Measurements from ENCODE around the gene DISC1. TPM values are rescaled to one million over a fixed set of nuclear protein-coding genes. Genes with fewer than 3 reads are reported as not detected.

DISC1 gene
- total RNA-seq (12.8 and 14.7 TPM in 2 replicates), polyA plus RNA-seq (3.1 and 3.3 TPM in 2 replicates), polyA minus RNA-seq (17.3 and 23.6 TPM in 2 replicates), Bru-seq, nascent RNA (percentile 71 among the genes with signal in this experiment), BruChase-seq, experiment 1, labeled RNA remaining after a 6-hour chase (percentile 58 among the genes with signal in this experiment), BruChase-seq, experiment 2, labeled RNA remaining after a 2-hour chase (percentile 63 among the genes with signal in this experiment)
- 3.1 TPM in 2 replicates for polyA plus RNA-seq (2011; cell fraction: cytosol; rRNA removed)
- polyA plus RNA-seq (2011; cell fraction: nucleus; rRNA removed), result 10.4 and 11.1 TPM in 2 replicates
- polyA plus RNA-seq (2012), result 2.6 and 2.7 TPM in 2 replicates
- not detected for polyA minus RNA-seq (2011; cell fraction: cytosol; rRNA and poly(A)+ RNA removed)
- polyA minus RNA-seq (2011; cell fraction: nucleus; rRNA and poly(A)+ RNA removed), result 63.5 and 66.6 TPM in 2 replicates
- long read RNA-seq, partial matches to known transcripts, result 1 of 7 reads
- long read RNA-seq, other reads (novel, unspliced or antisense), result 6 of 7 reads

DNA sequence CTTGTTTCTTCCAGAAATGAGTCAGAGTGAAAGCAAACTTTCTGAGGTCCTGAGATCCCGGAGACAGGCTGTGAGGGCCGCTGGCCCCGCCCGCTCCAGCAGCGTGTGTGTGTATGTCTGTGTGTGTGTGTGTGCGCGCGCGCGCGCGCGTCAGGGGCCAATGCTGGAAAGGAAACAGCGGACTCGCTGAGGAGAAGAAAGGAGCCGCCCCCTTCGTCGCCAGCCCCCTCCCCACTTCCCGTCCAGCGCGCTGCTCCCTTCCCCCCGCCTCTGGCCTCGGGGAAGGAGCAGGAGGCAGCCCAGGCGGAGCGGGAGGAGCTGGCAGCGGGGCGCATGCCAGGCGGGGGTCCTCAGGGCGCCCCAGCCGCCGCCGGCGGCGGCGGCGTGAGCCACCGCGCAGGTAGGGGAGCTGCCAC lies at the start of gene DISC1:
Gene DISC1 (plus strand): TSS at position 256 of the 416 bp plus-strand sequence. CDS start 78 bp downstream, at position 334.
- peaks cover 14% of the 10 kb centered on the region for H3K4me1 ChIP-seq (ENCODE audit: control insufficient read depth, extremely low read depth, insufficient read depth, low read length)
- H2AFZ ChIP-seq (ENCODE audit: low read depth, low read length), result peak within 1 kb of the TSS; percentile 85
- no TSS peak for BruUV-seq (replicated peaks)
- H3K27me3 ChIP-seq (ENCODE audit: control insufficient read depth in 2 of 2, insufficient read depth in 2 of 2, low read length in 2 of 2), result peaks cover 8 to 9% of the 10 kb centered on the region in 2 experiments
- no peaks in the 10 kb centered on the region for H3K36me3 ChIP-seq (ENCODE audit: control insufficient read depth in 2 of 2, extremely low read depth in 1 of 2, insufficient read depth in 2 of 2, low read length in 2 of 2)
- ChIA-PET POLR2A (no interaction called here), CTCF (no interaction called here)
- intact Hi-C loops (cut with micrococcal nuclease), result loop anchor here (1.0 to 5.0 kb wide), 2 partner anchors 180 to 1006 kb away; partner anchors contain the start of gene SIPA1L2
- H3K79me2 ChIP-seq (ENCODE audit: control insufficient read depth, insufficient read depth, low read length), result no peaks in the 10 kb centered on the region
- H3K27ac ChIP-seq (ENCODE audit: insufficient read depth, low read depth, low read length), result peak within 1 kb of the TSS; percentile 40
- no peaks in the 10 kb centered on the region for H4K20me1 ChIP-seq (replicated peaks; ENCODE audit: control insufficient read depth, extremely low read depth, insufficient read depth, low read length)
- peak within 1 kb of the TSS; percentile 78 for H3K4me2 ChIP-seq (ENCODE audit: insufficient read depth, low read length)
- dilution Hi-C loops (cut with MboI; ENCODE audit: extremely low pct_ligation_motif_present, low sequenced_read_pairs), result no loop called here
- TF ChIP-seq POLR2AphosphoS5 (IDR thresholded peaks at IDR 0.05; ENCODE audit: insufficient read depth, low read depth, low read length), result peak; percentile 50
- TF ChIP-seq FOS (IDR thresholded peaks at IDR 0.05; ENCODE audit: borderline replicate concordance, insufficient read depth, low read length), result peak; percentile 81
- TF ChIP-seq GATA2 (IDR thresholded peaks at IDR 0.05; ENCODE audit: insufficient read depth, insufficient read length, low read depth, low read length), result no peak
- peak; percentile 63 for TF ChIP-seq POLR2A (IDR thresholded peaks at IDR 0.05; ENCODE audit: low read depth, low read length)
- no peak for TF ChIP-seq MYC (IDR thresholded peaks at IDR 0.05; ENCODE audit: low read depth, low read length)
- H3K9me1 ChIP-seq (replicated peaks; ENCODE audit: control insufficient read depth, extremely low read depth, insufficient read depth, low read length), result no peaks in the 10 kb centered on the region
- H3K9ac ChIP-seq (replicated peaks; ENCODE audit: extremely low read depth, insufficient read depth, low read length), result peak within 1 kb of the TSS; percentile 69
- FAIRE-seq, result peak; percentile 68
- peak within 1 kb of the TSS; percentile 55 to 95 (median 71) for H3K4me3 ChIP-seq (replicated peaks in 1 of 3; ENCODE audit: insufficient read depth in 1 of 3, low read depth in 1 of 3, low read length in 3 of 3)
- peak; percentile 97 for DNase-seq (ENCODE audit: low read depth, low spot score)
- H3K9me3 ChIP-seq (replicated peaks; ENCODE audit: control insufficient read depth, insufficient read depth, low read length), result no peaks in the 10 kb centered on the region
